Retinal pigment epithelial cell (primary cell): ENCODE data around the gene C12orf43.
A peak's percentile ranks its signal among the peaks of the same experiment; 100 is the strongest.

Experiments used
- DNase-seq: peaks from one replicate; pipeline ENCODE4 v3.0.0-alpha.2; 2010; ENCODE audit warnings: low read depth
- H3K4me3 ChIP-seq: 2 replicates; pipeline ENCODE4 v1.5.1; 2011; ENCODE audit warnings: mild to moderate bottlenecking, low read length, control low read depth, moderate library complexity
- CTCF ChIP-seq: conservative IDR thresholded peaks from 2 replicates; pipeline ENCODE4 v1.5.1; 2011; ENCODE audit warnings: low read depth, low read length, control low read depth, inconsistent platforms

The C12orf43 gene

GRCh38 chr12:121038861-121039668, 22.8 kb upstream of the C12orf43 start, which contains the start of gene OASL:
Gene OASL, minus strand, starts transcription at chr12:121039246. Its CDS starts 275 bp downstream, at chr12:121038971.
- DNase-seq: no peak
- TF ChIP-seq CTCF: no peak
- peak within 1 kb of the TSS; percentile 7 for H3K4me3 ChIP-seq

- TF ChIP-seq CTCF: no peak
- no peak overlapping the region for H3K4me3 ChIP-seq
- no peak for DNase-seq
Measured at GRCh38 chr12:121036810-121037326, 20.6 kb upstream of the C12orf43 start.

GRCh38 chr12:121034616-121035305, 18.5 kb upstream of the C12orf43 start:
- H3K4me3 ChIP-seq: no peak overlapping the region
- no peak for TF ChIP-seq CTCF
- no peak for DNase-seq

- DNase-seq: peak; percentile 31
- no peak overlapping the region for H3K4me3 ChIP-seq
- no peak for TF ChIP-seq CTCF
Measured at GRCh38 chr12:121033625-121034349, 17.5 kb upstream of the C12orf43 start.

GRCh38 chr12:121030576-121031212, 14.4 kb upstream of the C12orf43 start:
- H3K4me3 ChIP-seq: no peak overlapping the region
- no peak for DNase-seq
- no peak for TF ChIP-seq CTCF

GRCh38 chr12:121026274-121027045, 10.2 kb upstream of the C12orf43 start:
- TF ChIP-seq CTCF: no peak
- DNase-seq: no peak
- no peak overlapping the region for H3K4me3 ChIP-seq
